T-cell (primary cell): ENCODE data around the gene SLC39A2. TPM values are rescaled to one million over a fixed set of nuclear protein-coding genes. Genes with fewer than 3 reads are reported as not detected.

Source experiments
- ATAC-seq, 4 experiments: fragments of 200-7000 bp in 3 of 4; fragments of 150-1000 bp in 1 of 4; cut with Tn5 transposase; replicated peaks in 1 of 4; 1 replicate in 3 of 4; 2 replicates in 1 of 4; pipeline ENCODE4 v1.10.0; 2021; ENCODE audit warnings: moderate library complexity in 3 of 4, mild to moderate bottlenecking in 2 of 4, moderate number of reproducible peaks in 1 of 4
- CTCF ChIA-PET, 2 donors: fragments of 300-600 bp; sonication (Branson Sonifier 250); formaldehyde crosslinking; loops; one replicate each; lab custom pipeline; 2022; ENCODE audit warnings: antibody characterized with exemption in 2 of 2; lab: Charles Lee
- POLR2A ChIA-PET, 2 donors: fragments of 300-600 bp; sonication (Branson Sonifier 250); formaldehyde crosslinking; loops; one replicate each; lab custom pipeline; 2022; ENCODE audit warnings: antibody characterized with exemption in 2 of 2; lab: Charles Lee
- DNase-seq, 35 experiments: peaks; one replicate each; pipeline versions ENCODE4 v3.0.0 to v3.0.0-alpha.2; 2013 to 2023
- H3K27ac ChIP-seq: one replicate; pipeline ENCODE4 v1.5.1; 2013; ENCODE audit warnings: low read length
- H3K27me3 ChIP-seq, 2 experiments: replicated peaks in 1 of 2; 1 replicate in 1 of 2; 2 replicates in 1 of 2; pipeline versions ENCODE4 v1.6.1 to v1.7.0; 2013; ENCODE audit warnings: low read length in 1 of 2, mixed read lengths in 1 of 2; ENCODE audit not compliant: control insufficient read depth in 2 of 2, insufficient read depth in 2 of 2; ENCODE audit errors: extremely low read depth in 1 of 2
- H3K36me3 ChIP-seq, 2 donors: 1 replicate in 1 of 2; 2 replicates in 1 of 2; pipeline versions ENCODE4 v1.6.1 to v1.7.0; 2013; ENCODE audit warnings: low read length in 1 of 2; ENCODE audit not compliant: control insufficient read depth in 2 of 2, insufficient read depth in 1 of 2; ENCODE audit errors: extremely low read depth in 1 of 2
- H3K4me1 ChIP-seq, 2 experiments: 1 replicate in 1 of 2; 2 replicates in 1 of 2; pipeline versions ENCODE4 v1.6.1 to v1.7.0; 2013; ENCODE audit warnings: low read length in 2 of 2, mixed read lengths in 1 of 2; ENCODE audit not compliant: insufficient read depth in 2 of 2, control insufficient read depth in 1 of 2; ENCODE audit errors: extremely low read depth in 1 of 2
- H3K4me3 ChIP-seq, 2 donors: 1 replicate in 1 of 2; 2 replicates in 1 of 2; pipeline versions ENCODE4 v1.5.1 to v1.7.0; 2013; ENCODE audit warnings: mild to moderate bottlenecking in 2 of 2, low read length in 1 of 2, moderate library complexity in 1 of 2; ENCODE audit not compliant: control insufficient read depth in 1 of 2; ENCODE audit errors: extremely low read depth in 1 of 2
- H3K9me3 ChIP-seq: 2 replicates; pipeline ENCODE4 v1.7.0; 2013
- H3K27ac Mint-ChIP-seq, 2 donors: one replicate each; pipeline ENCODE4 v1.8.0; 2020 to 2021; ENCODE audit warnings: mild to moderate bottlenecking in 2 of 2, mixed read lengths in 2 of 2
- H3K27me3 Mint-ChIP-seq, 2 donors: one replicate each; pipeline ENCODE4 v1.8.0; 2021 to 2022; ENCODE audit warnings: mixed read lengths in 2 of 2
- H3K36me3 Mint-ChIP-seq: one replicate; pipeline ENCODE4 v1.8.0; 2021; ENCODE audit warnings: mixed read lengths
- H3K4me1 Mint-ChIP-seq, 3 donors: one replicate each; pipeline ENCODE4 v1.8.0; 2020 to 2022; ENCODE audit warnings: mixed read lengths in 3 of 3, mild to moderate bottlenecking in 1 of 3
- H3K4me3 Mint-ChIP-seq, 3 donors: one replicate each; pipeline ENCODE4 v1.8.0; 2020 to 2022; ENCODE audit warnings: mild to moderate bottlenecking in 3 of 3, mixed read lengths in 3 of 3, moderate library complexity in 3 of 3
- H3K9me3 Mint-ChIP-seq, 3 donors: one replicate each; pipeline ENCODE4 v1.8.0; 2020 to 2022; ENCODE audit warnings: mixed read lengths in 3 of 3
- WGBS: methylation state at CpG from one replicate; pipeline ENCODE4 v1.1.5; 2013; ENCODE audit warnings: missing lambda C conversion rate; ENCODE audit not compliant: insufficient coverage; 5-methylcytosine and 5-hydroxymethylcytosine counted together
- total RNA-seq, 35 experiments: library from RNA in 6 of 35; stranded (reverse) in 6 of 35; fragments of 120-200 nt in 1 of 35; gene quantifications; one replicate each; pipeline versions ENCODE4 v1.2.1 to v1.2.4 and lab custom pipeline; 2013 to 2026

Gene SLC39A2
- total RNA-seq, 5 donors from 2014 or later (not counting 1 experiment from before 2014, with no cell fraction given): 0.35 TPM; not detected in 4

DNA sequence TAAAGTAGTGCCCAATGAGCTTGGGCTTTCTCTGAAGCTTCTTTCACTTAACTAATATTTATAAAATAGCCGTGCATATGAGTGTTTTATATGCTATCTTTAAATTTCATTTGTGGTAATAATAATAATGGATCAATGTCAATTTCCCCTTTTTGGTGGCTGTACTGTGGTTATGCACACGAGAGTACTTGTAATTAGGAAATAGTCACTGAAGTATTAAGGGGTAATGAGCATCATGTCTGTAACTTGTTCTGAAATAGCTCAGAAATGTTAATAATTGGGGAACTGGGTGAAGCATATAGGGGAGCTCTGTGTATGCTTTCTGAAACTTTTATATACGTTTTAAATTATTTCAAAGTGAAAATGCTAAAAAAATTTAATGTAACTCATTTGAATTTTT lies 51.5 kb downstream of the SLC39A2 start:
- no peaks in the 10 kb centered on the region for H3K9me3 Mint-ChIP-seq
- peaks cover 0 to 4% of the 10 kb centered on the region in 2 donors for H3K27me3 Mint-ChIP-seq
- no CpG with 5 or more reads among the region's 3 CpGs for WGBS
- DNase-seq (no peak), ATAC-seq (no peak)
- H3K4me3 ChIP-seq: no peak overlapping the region
- H3K4me1 Mint-ChIP-seq: no peaks in the 10 kb centered on the region
- H3K27me3 ChIP-seq: peaks cover 0 to 11% of the 10 kb centered on the region in 2 experiments
- ChIA-PET CTCF (interaction anchor here in 1 of 2 donors (0.6 kb wide), 1 partner anchor 36 kb away, joined by 3 read pairs; no protein-coding TSS in a partner anchor), POLR2A (interaction anchor here in 1 of 2 donors (1.1 kb wide), 1 partner anchor 13 kb away, joined by 3 read pairs; no protein-coding TSS in a partner anchor)
- no peaks in the 10 kb centered on the region for H3K4me1 ChIP-seq
- H3K36me3 ChIP-seq: no peaks in the 10 kb centered on the region
- H3K4me3 Mint-ChIP-seq: no peak overlapping the region
- H3K27ac Mint-ChIP-seq: no peak overlapping the region
- no peaks in the 10 kb centered on the region for H3K9me3 ChIP-seq
- H3K36me3 Mint-ChIP-seq: no peaks in the 10 kb centered on the region
- no peak overlapping the region for H3K27ac ChIP-seq

Other genes with a start within 250 kb of the SLC39A2 start
- not detected for gene EDDM3B, start 230.9 kb upstream of the SLC39A2 start, total RNA-seq
- gene RNASE6, start 218.0 kb upstream of the SLC39A2 start, total RNA-seq: 1 to 10 TPM in 4 of 5 donors, under 1 TPM in 1; 0.91 to 2.1 (median 1.3) TPM
- gene RNASE1, start 196.4 kb upstream of the SLC39A2 start, total RNA-seq: 1 to 10 TPM in 3 of 5 donors, not detected in 2; 1.5 to 2.3 (median 2.0) TPM
- not detected for gene RNASE3, start 107.9 kb upstream of the SLC39A2 start, total RNA-seq
- not detected for gene RNASE2, start 43.8 kb upstream of the SLC39A2 start, total RNA-seq
- gene METTL17, start 9.3 kb upstream of the SLC39A2 start, total RNA-seq: 100 to 1,000 TPM in 2 of 5 donors, 10 to 100 TPM in 3; 80.4 to 112 (median 99.0) TPM
- gene NDRG2, start 25.8 kb downstream of the SLC39A2 start, total RNA-seq: 10 to 100 TPM; 26.1 to 28.2 (median 27.1) TPM
- gene TPPP2, start 30.9 kb downstream of the SLC39A2 start, total RNA-seq: not detected
- not detected for gene RNASE13, start 35.5 kb downstream of the SLC39A2 start, total RNA-seq
- gene RNASE7, start 43.1 kb downstream of the SLC39A2 start, total RNA-seq: not detected
- not detected for gene RNASE8, start 58.5 kb downstream of the SLC39A2 start, total RNA-seq
- gene ARHGEF40, start 71.0 kb downstream of the SLC39A2 start, total RNA-seq: 1 to 10 TPM in 2 of 5 donors, under 1 TPM in 3; 0.39 to 3.3 (median 0.85) TPM
- 10 to 100 TPM in 1 of 5 donors, 1 to 10 TPM in 4; 7.2 to 12.4 (median 8.1) TPM for gene ZNF219, start 99.4 kb downstream of the SLC39A2 start, total RNA-seq
- under 1 TPM in 1 of 5 donors, not detected in 4; 0.49 TPM for gene TMEM253, start 101.8 kb downstream of the SLC39A2 start, total RNA-seq
- gene OR5AU1, start 156.8 kb downstream of the SLC39A2 start, total RNA-seq: not detected